GM21367 (cell line): ENCODE measurements around the gene INPP5K.

Source experiments
- ATAC-seq: cut with Tn5 transposase; IDR thresholded peaks from one replicate; pipeline ENCODE4 v1.9.1; 2021; ENCODE audit not compliant: unreplicated experiment

The INPP5K gene

DNA sequence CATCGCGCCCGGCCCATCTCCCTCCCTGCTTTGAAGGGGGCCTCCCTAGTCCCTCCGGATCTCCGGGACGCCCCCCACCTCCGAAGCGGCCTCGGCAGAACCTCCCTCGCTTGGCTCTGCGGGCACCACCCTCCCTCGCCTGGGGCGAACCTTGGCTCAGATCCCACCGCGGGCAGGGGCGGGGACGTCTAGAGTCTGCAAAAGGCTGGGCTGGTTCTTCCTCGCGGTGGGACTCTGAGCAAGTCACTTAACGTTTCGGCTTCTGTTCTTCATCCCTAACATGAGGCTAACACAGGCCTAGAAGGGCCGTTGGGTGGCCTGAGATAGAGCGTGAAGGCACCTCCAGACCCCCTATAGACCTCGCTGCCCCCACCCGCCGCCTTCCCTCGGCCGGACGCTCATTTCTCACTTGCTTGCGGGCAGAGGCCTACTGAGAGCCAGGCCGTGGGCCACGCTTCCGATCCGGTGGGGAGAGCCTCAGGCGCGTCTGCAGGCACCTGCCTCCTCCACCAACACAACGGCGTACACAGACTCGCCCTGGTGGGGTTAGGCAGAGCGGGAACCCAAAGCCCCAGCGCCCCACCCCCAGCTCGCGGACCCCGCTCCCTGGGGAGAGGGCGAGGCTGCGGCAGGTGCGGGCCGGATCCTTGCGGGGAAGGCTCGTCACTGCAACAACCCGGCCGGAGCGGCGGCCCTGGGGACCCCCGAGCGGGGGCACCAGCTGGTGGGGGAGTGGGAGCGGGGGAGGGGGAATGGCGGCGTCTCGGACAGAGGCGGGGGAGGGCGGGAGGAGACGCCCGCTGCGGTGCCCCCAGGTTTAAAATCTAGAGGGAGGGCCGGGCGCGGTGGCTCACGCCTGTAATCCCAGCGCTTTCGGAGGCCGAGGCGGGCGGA, 29.4 kb downstream of the INPP5K start:
- ATAC-seq, result no peak

DNA sequence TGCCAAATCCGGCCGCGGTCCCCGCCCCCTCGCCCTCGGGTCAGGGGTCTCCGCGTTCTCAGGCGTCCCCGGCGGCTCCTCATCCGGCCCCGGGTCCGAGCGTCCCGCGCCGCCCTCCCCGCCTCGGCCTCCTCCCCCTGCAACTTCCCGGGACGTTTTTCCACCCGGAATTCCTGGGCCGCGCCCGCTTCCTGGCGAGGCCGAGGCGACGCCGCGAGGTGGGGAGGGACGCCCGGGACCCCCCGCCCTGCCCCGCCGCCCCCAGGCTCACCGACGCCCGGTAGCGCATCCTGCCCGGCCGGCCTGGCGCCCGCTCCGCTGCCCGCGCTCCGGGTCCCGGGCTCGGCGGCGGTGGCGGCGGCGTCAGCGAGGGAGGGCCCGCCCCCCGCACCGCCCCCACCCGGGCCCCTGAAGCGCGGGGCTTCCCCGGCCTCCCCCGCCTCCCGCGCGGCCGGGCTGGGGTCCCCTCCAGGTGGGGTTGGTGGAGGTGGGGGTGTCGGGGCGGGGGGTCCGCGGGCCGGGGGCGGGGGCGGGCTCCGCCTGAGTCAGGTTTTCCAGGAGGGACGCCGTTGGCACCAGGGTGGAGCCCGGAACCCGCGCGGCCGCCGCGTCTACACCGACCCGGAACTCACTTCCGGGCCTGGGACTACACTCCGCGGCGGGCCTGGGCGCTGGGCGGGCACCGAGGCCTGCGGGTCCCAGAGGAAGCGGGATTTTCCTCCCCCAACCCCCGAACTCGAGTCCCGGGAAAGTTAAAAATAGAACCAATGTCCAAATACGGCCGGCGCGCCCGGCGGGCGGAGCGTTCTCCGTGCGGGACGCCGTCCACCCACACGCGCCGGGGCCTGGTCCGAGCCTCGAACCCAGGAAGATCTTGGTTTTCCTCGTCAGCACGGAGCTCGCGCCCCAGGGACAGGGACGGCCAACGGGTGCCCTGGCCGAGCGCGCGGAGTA, 30.7 kb downstream of the INPP5K start:
- ATAC-seq, result peak; percentile 11

DNA sequence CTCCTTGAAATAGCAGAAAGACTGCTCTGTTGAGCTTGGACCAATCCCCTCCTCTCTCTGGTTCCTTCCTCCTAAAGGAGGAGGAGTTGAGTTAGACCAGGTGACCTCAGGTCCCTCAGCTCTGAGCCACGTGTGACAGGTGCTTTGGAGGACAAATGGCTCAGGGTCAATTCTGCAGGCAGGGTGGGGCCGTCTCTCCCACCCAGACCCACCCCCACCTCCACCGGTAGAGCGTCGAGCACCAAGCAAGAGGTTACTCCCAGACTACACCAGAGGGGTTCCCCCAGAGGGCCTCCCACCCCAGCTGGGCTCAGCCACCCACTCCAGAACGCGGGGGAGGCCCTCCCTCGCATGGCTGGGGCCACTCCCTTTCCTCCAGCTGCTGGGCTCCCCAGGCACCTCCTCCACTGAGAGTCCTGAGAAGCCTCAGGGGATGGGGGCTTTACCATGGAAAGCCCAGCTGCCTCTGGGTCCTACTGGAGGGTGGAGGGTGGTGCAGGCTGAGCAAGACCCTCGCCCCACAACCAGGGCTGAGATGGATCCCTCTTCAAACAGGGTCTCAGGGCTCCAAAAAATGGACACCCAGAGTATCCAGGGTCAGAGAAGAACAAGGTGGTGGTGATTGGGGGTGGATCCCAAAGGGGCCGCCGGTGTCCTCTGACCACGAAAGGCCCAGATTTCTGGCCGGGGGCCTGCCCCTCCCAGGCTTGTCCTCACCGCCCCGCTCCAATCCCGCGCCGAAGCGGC, 31.6 kb downstream of the INPP5K start:
- peak; percentile 20 for ATAC-seq

DNA sequence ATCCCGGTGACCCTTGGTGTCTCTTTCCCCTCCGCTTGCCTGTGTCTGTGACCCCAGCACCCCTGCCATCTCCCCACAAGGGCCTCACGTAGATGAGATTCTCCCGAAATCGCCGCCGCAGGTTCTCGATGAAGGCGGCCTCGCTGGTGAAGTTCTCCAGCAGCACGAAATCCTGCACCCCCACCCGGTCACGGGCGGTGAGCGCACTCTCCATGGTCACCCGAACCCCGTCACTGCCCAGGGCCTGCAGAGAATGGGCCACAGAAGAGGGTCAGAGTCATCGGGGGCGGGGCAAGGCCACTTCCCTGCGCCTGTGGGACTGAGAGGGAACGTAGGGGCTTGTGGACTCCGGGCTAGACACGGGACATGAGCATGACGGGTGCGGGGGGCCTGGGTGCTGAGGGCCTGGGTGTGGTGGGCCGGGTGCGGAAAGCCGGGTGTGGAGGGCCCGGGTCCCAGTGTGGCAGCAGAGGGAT, 32.3 kb downstream of the INPP5K start:
- ATAC-seq, result no peak

DNA sequence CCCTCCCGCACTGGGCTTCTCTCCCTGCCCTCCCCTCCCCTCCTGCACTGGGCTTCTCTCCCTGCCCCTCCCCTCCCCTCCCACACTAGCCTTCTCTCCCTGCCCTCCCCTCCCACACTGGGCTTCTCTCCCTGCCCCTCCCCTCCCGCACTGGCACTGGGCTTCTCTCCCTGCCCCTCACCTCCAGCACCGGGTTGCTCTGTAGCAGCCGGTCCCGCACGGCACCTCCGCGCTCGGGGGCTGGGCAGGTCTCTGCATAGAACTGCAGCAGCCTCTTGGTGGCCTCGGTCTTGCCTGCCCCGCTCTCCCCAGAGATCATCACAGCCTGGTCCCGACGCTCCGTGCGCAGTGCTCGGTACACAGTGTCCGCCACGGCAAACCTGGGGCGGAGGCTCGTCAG, 33.7 kb downstream of the INPP5K start:
- ATAC-seq, result no peak

DNA sequence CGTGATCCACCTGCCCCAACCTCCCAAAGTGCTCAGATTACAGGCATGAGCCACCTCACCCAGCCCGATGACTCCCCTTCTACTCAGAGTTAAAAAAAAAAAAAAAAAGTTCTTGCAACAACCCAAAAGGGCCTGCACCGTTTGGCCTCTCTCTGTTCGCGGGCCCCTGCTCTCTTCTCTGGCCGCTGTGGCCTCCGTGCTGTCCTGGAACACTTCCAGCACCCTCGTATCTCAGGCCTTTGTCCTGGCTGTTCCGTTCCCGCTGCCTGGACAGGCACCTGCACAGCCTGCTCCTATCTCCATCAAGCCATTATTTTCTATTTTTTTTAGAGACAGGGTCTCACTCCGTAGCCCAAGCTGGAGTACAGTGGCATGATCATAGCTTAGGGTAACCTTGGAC, 34.7 kb downstream of the INPP5K start:
- no peak for ATAC-seq

DNA sequence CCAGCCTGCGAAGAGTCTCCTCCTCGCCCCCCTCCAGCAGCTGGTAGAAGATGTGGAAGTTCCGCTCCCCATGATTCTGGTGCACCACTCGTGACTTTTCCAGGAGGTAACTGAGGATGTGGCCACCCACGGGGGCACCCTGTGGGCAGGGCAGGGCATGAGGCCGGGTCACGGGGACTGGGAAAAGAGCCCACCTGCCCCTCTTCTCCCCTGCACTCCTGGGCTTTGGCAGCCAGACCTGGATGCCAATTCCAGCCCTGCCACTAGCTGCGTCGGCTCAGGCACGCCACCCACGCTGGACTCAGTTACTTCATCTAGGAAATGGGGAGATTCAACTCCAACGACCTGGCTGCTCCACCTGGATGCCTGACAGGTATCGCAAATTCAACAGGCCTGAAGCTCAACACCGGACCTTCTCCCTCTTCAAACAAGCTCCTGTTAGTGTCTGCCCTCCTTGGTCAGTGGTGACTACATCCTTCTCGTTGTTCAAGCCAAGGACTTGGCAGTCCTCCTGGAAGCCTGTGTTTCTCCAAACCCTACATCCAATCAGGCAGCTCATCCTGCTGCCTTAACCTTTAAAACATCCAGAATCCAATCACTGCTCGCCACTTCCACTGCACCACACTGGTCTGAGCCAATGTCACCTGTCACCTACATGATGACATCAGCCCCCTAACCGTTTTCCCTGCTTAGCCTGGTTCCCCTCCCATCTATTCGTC, 35.5 kb downstream of the INPP5K start:
- ATAC-seq, result no peak

DNA sequence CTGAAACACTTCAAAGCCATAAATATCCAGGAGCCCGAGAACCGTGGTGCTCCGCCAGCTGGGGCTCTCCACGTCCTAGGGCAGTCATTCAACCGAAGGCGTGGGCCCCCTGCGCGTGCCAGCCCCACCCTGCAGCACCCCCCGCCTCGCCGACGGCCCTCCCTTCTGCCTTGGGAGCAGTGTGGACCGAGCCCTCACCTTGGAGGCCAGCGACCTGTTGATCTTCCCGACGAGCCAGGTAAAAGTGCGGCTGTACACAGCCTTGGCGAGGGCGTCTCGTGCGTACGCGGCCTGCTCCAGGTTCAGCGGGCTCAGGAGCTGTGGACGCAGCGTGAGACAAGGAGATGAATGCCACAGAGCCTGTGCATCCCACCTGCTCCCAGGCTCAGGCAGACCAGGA, 38.0 kb downstream of the INPP5K start:
- no peak for ATAC-seq

DNA sequence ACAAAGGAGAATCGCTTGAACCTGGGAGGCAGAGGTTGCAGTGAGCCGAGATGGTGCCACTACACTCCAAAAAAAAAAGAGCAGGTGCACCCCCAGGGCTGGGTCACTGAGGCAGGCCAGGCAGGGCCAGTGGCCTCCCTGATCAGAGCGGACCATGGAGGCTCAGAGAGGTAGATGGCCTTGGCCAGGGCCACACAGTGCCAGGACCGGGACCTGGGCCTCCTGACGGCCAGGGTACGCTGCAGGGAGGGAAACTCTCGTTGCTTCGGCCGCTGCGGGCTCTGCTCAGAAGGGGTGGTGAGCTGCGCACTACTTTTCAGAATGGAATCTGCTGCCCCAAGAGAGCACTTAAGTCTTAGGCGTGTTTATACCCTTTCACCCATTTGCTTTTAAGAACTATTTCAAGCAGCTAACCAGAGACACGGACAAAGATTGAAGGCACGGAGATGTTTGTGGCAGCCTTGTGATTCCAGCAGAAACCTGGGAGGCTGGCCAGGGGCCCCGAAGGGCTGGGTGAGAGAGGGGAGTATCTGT, 41.0 kb downstream of the INPP5K start:
- no peak for ATAC-seq

DNA sequence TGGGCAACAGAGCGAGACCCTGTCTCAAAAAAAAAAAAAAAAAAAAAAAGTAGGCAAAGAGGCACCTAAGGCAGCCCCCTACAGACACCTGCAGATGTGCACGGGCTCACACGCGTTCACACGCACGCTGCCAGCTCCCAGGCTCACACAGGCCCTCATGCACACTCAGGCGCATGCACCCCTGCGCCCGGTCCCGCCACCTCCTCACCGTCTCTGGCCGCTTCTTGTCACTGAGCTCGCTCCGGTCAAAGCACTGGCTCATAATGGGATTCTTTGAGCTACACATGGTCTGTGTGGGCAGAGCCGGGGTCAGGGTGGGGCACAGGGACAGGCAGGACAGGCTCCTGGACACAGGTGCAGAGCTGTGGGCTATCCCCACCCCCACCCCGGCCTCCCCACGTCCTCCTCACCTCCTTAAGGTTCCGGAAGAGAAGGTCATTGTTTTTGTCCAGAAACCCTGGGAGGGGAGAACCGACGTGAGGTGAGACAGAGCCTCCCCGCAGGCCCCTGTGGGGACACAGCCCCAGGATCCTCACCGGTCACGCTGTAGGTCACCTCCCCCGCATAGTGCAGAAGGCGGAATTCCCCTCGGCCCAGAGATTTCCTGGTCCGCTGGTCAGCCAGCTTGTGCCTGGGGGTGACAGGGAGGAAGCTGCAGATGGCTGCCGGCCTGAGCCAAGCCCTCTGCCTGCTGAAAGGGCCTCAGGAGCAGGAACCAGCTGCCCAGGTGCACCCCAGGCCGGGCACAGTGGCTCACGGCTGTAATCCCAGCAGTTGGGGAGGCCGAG, 41.8 kb downstream of the INPP5K start:
- ATAC-seq, result no peak

DNA sequence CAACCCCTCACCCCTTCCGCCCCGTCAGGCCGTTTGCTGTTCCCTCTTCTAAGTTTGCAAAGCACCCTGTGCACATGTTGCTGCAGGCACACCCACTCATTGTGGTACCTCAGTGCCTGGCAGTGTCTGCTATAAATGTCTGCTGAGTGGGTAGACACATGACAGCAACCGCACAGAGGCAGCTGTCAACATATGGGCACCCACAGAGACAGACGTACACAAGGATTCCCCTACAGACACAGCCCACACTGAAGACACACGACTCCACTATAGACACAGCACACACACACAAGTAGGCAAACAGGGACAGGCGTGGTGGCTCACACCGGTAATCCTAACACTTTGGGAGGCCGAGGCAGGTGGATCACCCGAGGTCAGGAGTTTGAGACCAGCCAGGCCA, 42.6 kb downstream of the INPP5K start:
- ATAC-seq, result no peak

DNA sequence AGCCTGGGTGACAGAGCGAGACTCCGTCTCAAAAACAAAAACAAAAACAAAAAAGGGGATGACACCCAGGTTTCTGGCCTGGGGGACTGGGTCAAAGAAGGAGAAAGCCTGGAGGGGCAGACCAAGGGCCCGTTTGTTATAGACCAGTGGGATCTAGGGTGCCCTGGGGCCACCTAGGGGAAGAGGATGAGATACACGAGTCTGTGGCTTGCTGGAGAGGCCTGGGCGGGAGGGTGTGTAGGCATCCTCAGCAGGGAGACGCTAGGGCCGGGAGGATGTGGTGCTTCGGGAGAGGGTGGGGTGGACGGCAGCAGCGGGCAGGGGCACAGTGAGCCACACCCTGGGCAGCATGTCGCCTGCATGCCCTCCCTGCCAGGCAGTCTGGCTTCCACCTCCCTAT, 43.2 kb downstream of the INPP5K start:
- no peak for ATAC-seq

DNA sequence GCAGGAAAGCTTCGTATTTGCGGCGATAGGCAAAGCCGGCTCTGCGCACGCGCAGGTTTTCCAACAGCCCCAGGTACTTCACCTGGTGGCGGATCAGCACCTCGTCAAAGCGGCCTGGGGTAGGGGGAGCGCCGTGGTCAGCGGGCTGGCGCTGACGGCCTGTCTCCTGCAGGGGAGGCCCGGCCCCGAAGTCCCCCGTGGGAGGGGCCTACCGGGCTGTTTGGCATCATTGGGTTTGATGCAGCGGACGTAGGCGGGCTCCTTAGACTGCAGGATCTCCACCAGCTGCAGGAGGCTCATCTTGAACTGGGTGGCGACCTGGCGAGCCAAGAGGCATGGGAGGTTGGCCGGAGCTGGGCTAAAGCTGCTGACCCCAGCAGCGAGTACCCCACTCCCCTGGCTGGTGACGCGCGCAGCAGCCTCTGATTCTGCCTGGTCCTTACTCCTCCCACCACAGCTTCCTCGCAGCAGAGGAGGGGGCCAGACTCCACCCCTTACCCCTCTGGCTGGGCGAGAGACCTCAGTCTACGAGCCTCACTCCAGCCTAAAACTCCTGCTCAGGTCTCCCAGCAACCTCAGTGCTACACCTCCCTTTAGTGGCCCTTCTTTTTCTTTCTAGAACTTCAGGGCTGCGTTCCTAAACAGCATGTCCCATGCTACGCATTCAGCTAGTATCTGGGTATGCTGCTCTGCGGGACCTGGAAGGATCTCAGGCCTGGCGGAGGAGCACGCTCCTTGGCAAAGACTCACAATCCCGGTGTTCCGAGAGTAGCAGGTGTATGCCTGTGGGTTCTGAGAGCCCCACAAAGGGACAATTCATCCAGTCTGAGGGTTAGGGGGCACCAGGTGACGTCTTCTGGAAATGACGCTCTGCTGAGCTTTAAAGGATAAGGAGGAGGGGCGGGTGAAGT, 44.2 kb downstream of the INPP5K start:
- no peak for ATAC-seq

DNA sequence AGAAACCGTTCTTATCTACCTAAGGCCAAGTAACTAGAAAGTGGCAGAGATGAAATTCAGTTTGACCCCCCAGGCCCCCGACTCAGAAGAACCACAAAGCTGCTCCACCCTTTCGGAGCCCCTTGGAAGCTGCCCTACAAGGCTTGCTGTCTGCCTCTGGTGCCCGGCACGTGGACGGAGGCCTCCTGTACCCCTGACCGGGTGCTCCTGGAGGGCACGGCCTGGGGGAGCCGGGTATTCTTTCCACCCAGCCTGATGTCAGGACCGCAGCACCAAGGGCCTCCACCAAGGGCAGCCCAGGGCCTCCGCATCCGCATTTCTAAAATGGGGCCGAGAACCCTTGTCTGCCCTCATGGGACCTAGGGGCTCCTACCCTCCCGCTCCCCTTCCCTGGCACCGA, 44.9 kb downstream of the INPP5K start:
- ATAC-seq, result no peak

DNA sequence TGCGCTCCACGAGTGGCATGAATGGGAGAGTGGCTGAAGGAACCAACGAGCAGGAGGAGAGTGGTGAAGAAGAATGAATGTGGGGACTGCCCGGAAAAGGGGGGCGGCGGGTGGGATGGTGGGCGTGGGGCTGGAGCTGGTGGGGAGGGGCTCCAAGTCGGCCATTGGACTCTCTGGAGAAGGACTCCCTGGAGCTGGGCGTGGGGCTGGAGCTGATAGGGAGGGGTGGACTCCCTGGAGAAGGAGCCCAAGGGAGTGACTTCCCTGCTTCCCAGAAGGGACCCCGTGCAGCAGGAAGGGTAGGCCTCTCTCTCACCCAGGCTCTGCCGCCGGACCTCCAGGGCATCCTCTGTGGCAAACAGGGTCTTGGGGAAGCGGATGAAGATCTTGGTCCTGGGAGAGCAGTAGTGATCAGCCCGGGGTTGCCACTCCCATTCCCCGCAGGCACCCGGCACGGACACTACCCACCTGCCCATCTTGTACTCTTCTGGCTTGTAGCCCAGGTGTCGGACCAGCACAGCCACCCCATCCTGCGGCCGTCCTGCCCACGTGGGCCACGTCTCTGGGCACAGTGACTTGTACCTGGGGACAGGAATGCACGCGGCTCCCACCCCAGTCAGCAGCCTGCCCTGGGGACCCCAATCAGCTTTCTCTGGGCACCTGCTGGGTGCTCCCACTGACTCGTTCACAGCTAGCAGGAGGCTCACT, 45.5 kb downstream of the INPP5K start:
- ATAC-seq, result no peak

DNA sequence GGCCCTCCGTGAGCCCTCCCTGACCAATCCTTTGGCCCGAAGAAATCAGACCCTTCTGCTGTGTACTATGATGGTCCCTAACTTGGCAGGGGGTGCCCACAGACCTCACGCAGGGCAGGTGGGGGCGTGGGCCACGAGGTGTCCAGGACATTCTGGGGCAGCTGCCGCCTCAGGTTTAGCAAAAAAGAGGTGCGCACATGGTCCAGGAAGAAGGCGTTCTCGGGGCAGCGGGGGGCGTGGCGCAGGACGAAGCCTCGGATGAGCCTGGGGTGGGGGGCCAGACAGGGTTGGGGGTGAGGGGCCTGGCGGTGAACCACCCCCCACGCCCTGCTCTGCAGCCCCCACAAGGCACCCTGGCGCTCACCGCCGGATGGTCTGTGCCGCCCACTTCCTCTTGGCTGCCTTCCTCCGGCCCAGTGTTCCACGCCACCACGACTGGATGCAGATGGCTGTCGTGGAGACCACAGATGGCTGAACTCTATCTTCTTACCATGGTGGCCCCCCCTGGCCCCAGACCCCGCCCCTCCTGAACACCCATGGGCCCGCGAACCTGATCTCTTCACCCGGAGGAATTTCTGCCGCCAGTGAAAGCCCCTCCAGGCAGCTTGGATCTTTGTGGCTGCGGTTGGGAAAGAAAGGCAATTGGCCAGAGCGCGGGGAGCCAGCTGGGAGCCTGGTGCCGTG, 46.2 kb downstream of the INPP5K start:
- no peak for ATAC-seq

DNA sequence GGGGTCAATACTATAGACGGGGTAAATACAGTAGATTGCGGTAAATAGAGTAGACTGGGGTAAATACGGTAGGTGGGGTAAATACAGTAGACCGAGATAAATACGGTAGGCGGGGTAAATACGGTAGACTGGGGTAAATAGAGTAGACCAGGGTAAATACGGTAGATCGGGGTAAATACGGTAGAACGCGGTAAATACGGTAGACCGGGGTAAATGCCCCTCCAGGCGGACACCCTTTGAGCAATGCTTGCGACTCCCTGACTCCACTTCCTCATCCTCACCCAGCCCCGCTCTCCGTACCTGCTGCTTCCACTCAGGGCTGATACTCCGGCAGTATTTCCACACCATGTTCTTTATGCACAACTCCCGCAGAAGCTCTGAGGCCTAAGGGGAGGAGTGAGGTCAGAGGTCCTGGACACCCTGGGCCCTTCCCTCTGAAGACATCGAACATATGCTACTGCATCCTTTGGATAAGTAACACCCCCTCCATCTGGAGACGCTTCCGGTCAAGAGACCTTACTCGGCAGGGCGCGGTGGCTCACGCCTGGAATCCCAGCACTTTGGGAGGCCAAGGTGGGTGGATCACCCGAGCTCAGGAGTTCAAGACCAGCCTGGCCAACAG, 47.1 kb downstream of the INPP5K start:
- ATAC-seq, result no peak
